ENCODE measurements around the gene VPS18.

Gene VPS18

GRCh38 chr15:40952301-40952900 lies 58.2 kb downstream of the VPS18 start:
- peak in 1 of 56 donors; percentile 51 for DNase-seq

GRCh38 chr15:40952901-40953712 lies 58.9 kb downstream of the VPS18 start, which contains the start of gene CHAC1:
CHAC1 (plus strand) TSS chr15:40953471; CDS start chr15:40953584, 113 bp downstream.
- peak in 55 of 56 donors; percentile 32 to 94 (median 84) for DNase-seq

All from amygdala (tissue), 56 donors.